A673 (cell line): ENCODE data around the gene IGFBP4.

Source experiments
- EZH2 ChIP-seq: fragments of 200-600 bp; sonication (generic); IDR thresholded peaks from 2 replicates; pipeline ENCODE4 v1.6.1; 2017; ENCODE audit warnings: borderline replicate concordance, low read depth, mild to moderate bottlenecking, mixed read lengths, antibody characterized with exemption, low read length; ENCODE audit not compliant: poor library complexity, severe bottlenecking
- TF ChIP-seq, protein P1 (sequence below): fragments of 300-800, 200-600 bp; sonication (generic); conservative IDR thresholded peaks from 2 replicates; pipeline ENCODE4 v1.5.1; 2017; ENCODE audit warnings: low read depth, mild to moderate bottlenecking, antibody characterized with exemption, low read length, moderate library complexity, mixed read lengths

DNA sequence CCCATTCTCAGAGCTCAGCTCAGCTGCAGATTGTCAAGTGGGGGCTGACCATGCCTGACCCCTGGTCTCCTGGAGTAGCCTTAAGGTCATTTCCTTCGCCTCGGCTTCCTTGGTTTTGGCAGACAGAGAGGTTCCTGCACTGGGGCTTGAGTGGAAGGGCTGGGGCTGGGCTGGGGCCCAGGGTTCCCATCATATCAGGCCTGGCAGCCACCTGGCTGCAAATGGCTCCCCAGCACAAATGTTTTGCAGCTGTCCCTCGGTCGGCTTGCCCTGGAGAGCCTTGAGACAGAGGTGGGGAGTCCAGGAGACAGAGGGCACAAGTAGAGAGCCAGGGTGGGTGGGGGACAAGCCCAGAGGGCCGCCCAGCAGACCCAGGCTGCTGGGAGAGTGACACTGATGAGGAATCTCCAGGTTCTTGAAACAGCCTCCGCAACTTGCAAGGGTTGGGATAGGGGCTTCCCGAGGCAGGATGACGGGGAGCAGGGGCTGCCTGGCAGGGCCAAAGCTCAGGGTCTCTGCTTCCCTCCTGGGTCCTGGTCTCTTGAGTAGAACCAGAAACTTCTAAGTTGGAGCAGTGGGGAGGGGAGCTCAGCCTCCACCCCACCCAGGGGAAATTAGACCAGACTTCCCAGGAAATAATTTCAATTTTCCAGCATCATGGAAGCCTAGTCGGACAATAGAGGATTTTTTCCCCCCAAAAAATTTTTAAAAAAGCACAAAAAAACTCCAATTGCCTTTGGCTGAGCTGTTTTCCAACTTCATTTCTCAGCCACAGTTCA is 19.3 kb downstream of the IGFBP4 start:
- TF ChIP-seq, protein P1, sequence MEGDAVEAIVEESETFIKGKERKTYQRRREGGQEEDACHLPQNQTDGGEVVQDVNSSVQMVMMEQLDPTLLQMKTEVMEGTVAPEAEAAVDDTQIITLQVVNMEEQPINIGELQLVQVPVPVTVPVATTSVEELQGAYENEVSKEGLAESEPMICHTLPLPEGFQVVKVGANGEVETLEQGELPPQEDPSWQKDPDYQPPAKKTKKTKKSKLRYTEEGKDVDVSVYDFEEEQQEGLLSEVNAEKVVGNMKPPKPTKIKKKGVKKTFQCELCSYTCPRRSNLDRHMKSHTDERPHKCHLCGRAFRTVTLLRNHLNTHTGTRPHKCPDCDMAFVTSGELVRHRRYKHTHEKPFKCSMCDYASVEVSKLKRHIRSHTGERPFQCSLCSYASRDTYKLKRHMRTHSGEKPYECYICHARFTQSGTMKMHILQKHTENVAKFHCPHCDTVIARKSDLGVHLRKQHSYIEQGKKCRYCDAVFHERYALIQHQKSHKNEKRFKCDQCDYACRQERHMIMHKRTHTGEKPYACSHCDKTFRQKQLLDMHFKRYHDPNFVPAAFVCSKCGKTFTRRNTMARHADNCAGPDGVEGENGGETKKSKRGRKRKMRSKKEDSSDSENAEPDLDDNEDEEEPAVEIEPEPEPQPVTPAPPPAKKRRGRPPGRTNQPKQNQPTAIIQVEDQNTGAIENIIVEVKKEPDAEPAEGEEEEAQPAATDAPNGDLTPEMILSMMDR, result no peak
- no peak for TF ChIP-seq EZH2
